Brain microvascular endothelial cell (primary cell): ENCODE results near the gene SMAD3.
A peak's percentile ranks its signal among the peaks of the same experiment; 100 is the strongest.

Experiments
- DNase-seq: peaks from one replicate; pipeline ENCODE4 v3.0.0-alpha.2; 2020
- H3K27ac ChIP-seq: fragments of 250-450 bp; sonication (Bioruptor Pico); 2 replicates; pipeline ENCODE4 v1.5.1; 2020; ENCODE audit warnings: mild to moderate bottlenecking, moderate library complexity
- H3K27me3 ChIP-seq: fragments of 250-450 bp; sonication (Bioruptor Pico); replicated peaks from 2 replicates; pipeline ENCODE4 v1.5.1; 2020; ENCODE audit warnings: mild to moderate bottlenecking
- H3K36me3 ChIP-seq: fragments of 250-450 bp; sonication (Bioruptor Pico); replicated peaks from 2 replicates; pipeline ENCODE4 v1.5.1; 2020; ENCODE audit warnings: mild to moderate bottlenecking
- H3K4me3 ChIP-seq: 2 replicates; pipeline ENCODE4 v1.5.1; 2011; ENCODE audit warnings: low read depth, mild to moderate bottlenecking, control low read depth, low read length, moderate library complexity
- in situ Hi-C: cut with HindIII; loops from 2 replicates; pipeline ENCODE4 v1.10.0; 2017; ENCODE audit warnings: low sequenced_read_pairs, low pct_ligation_motif_present
- TF ChIP-seq, protein P1 (sequence below): IDR thresholded peaks from 2 replicates; pipeline ENCODE4 v1.5.1; 2011; ENCODE audit warnings: low read depth, mild to moderate bottlenecking, moderate library complexity, low read length, control low read depth, inconsistent platforms; ENCODE audit errors: missing control alignments

The SMAD3 gene

DNA sequence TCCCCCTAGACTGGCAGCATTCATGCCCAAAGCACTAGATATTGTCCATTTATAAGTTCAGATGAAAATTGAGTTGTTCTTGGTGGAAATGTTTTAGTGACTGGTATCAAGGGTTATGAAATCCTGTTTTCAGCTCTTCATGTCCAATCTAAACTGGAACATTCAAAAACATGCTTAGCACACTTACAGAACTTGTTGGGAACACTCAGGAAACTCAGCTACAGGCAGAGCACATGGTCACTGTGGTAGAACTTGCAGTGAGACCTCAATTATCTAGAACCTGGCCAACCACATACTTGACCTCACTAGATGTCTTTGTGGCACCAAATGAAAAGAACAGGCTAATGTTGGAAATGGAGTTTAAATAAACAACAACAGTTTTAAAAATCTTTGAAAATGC lies 88.8 kb downstream of the SMAD3 start:
- TF ChIP-seq, protein P1, sequence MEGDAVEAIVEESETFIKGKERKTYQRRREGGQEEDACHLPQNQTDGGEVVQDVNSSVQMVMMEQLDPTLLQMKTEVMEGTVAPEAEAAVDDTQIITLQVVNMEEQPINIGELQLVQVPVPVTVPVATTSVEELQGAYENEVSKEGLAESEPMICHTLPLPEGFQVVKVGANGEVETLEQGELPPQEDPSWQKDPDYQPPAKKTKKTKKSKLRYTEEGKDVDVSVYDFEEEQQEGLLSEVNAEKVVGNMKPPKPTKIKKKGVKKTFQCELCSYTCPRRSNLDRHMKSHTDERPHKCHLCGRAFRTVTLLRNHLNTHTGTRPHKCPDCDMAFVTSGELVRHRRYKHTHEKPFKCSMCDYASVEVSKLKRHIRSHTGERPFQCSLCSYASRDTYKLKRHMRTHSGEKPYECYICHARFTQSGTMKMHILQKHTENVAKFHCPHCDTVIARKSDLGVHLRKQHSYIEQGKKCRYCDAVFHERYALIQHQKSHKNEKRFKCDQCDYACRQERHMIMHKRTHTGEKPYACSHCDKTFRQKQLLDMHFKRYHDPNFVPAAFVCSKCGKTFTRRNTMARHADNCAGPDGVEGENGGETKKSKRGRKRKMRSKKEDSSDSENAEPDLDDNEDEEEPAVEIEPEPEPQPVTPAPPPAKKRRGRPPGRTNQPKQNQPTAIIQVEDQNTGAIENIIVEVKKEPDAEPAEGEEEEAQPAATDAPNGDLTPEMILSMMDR, result no peak
- Histone ChIP-seq H3K4me3 (no peak overlapping the region), H3K27ac (peak overlapping the region; percentile 26), H3K27me3 (no peaks in the 10 kb centered on the region), H3K36me3 (peaks cover 57% of the 10 kb centered on the region)
- DNase-seq, result no peak
- in situ Hi-C loops, result no loop called here

DNA sequence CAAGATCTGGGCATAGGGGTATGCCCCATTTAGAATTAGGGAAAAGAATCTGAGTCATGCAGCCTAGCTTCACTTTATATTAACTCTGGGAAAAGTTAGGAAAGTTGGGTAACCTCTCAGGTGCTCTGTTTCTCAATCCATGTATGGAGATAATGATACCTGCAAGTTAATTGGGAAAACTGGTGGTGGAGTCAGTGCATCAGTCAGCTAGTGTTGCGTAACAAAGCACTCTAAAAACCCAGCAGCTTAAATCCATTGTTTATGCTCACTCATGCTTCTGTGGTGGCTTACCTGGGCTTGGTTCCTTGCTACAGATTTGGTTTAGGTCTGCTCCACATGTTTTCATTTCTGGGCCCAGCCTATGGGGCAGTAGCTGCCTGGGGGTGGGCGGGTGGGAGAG lies 91.0 kb downstream of the SMAD3 start:
- peaks cover 59% of the 10 kb centered on the region for H3K36me3 ChIP-seq
- in situ Hi-C loops, result no loop called here
- no peak overlapping the region for H3K4me3 ChIP-seq
- TF ChIP-seq, protein P1, result no peak
- no peaks in the 10 kb centered on the region for H3K27me3 ChIP-seq
- no peak for DNase-seq
- H3K27ac ChIP-seq, result no peak overlapping the region

DNA sequence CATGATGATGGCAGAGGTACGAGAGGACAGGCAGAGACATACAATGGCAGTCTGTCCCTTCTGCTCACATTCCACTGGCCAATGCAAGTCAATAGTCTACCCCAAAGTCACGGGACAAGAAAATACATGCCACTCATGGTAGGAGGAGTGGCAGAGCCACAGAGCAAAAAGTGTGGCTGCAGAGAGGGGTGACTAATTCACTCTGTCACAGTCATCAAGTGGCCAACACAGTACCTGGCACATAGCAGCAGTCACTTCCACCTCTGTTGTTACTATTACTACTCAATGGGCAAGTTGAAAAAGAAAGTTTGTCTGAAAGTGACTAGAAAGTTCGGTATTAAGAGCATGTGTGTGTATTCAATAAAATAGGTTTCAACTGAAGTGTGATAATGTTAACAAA lies 91.4 kb downstream of the SMAD3 start:
- H3K36me3 ChIP-seq, result peaks cover 59% of the 10 kb centered on the region
- H3K27me3 ChIP-seq, result no peaks in the 10 kb centered on the region
- in situ Hi-C loops, result no loop called here
- DNase-seq, result no peak
- H3K4me3 ChIP-seq, result no peak overlapping the region
- H3K27ac ChIP-seq, result no peak overlapping the region
- TF ChIP-seq, protein P1, result no peak

DNA sequence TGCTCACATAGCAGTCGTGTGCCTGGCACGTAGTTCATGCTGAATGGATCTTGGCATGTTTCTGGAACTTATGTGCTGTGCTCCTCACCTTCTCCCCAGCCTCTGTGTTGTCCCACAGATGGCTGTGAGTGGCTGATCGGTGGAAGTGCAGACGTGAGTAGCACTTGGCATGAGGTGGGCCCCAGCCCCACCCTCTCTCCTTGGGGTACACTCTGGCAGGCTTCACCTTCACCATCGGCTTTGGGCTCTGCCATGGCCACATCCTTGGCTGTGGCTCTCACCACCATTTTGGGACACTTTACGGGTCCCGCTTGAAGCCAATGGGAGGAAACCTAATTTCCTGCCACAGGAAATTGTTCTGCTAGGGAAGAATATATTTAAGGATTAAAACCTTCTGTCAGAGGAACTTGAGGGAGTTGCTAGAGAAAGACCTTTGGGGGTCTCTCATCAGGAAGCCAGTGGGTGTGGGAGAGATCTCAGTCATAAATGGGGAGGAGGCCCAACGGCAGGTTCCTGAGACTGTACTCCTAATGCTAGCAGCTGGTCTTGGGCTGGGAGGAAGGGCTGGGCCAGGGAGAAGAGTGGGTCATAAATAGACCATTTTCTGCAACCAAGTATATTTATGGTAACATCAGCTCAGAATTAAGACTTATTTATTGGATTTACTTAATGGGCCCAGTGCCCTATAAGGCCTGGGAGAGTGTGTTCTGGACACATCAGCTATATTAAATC lies 92.3 kb downstream of the SMAD3 start:
- Histone ChIP-seq H3K36me3 (peaks cover 53% of the 10 kb centered on the region), H3K4me3 (no peak overlapping the region), H3K27ac (peak overlapping the region; percentile 35), H3K27me3 (no peaks in the 10 kb centered on the region)
- in situ Hi-C loops, result no loop called here
- DNase-seq, result no peak
- TF ChIP-seq, protein P1, result no peak

DNA sequence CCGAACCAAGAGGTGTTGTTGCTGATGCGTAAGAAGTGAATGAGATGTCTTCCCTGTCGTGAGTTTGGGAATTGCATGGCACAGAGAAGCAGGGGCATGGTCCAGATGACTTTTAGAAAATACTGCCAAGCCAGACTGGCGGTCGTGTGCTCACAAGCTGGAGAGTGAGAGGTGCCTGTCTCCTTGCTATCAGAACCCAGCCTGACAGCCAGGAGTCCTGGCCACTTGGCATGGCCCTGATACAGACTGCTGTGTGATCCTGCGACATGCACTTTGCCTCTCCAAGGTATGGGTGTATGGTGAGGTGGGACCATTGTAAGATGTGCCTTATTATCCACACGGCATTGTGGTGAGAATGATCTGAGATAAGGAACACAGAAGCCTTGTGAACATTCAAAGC lies 93.0 kb downstream of the SMAD3 start:
- in situ Hi-C loops, result no loop called here
- H3K36me3 ChIP-seq, result peaks cover 49% of the 10 kb centered on the region
- TF ChIP-seq, protein P1, result no peak
- H3K27me3 ChIP-seq, result no peaks in the 10 kb centered on the region
- DNase-seq, result no peak
- H3K4me3 ChIP-seq, result no peak overlapping the region
- peak overlapping the region; percentile 35 for H3K27ac ChIP-seq

DNA sequence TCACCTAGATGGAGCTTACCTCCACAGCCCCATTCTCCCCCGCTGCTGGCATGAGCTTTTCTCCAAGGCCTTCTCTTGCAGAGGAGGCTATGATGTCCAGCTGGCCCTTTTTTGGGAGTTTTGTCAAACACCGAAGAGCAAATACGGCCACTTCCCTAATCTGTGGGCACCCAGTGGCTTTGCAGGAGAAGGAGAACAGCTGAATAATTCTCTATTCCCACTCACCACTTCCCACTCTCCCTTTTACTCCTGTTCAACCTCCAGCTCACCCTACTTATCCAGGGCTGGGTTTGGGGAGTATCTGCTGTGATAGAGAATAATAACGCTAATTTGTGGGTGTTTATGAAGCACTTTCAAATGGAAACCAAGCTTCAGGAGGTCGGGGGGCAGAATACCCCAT lies 96.0 kb downstream of the SMAD3 start:
- Histone ChIP-seq H3K27me3 (no peaks in the 10 kb centered on the region), H3K36me3 (peaks cover 43% of the 10 kb centered on the region), H3K4me3 (no peak overlapping the region), H3K27ac (peak overlapping the region; percentile 22)
- TF ChIP-seq, protein P1, result no peak
- in situ Hi-C loops, result no loop called here
- DNase-seq, result no peak
